Smooth muscle cell (in vitro differentiated cells): ENCODE data around the gene LMO7. TPM values are rescaled to one million over a fixed set of nuclear protein-coding genes. Genes with fewer than 3 reads are reported as not detected.
A peak's percentile ranks its signal among the peaks of the same experiment; 100 is the strongest.
"Not testable (repeated sequence)": the region's sequence is repeated elsewhere in the genome, so short reads cannot be mapped to it uniquely, and the experiment has no call there.

Experiments used
- DNase-seq: peaks from one replicate; lab custom pipeline; 2025; ENCODE audit not compliant: unreplicated experiment; lab: John Stamatoyannopoulos, UW
- H2AFZ ChIP-seq: fragments of 200-600 bp; sonication (generic); 2 replicates; pipeline ENCODE4 v1.6.0; 2016; ENCODE audit warnings: antibody characterized with exemption, low read depth, mild to moderate bottlenecking
- H3F3A ChIP-seq: fragments of 200-600 bp; sonication (generic); 2 replicates; pipeline ENCODE4 v1.6.0; 2017; ENCODE audit warnings: antibody characterized with exemption, low read depth
- H3K27ac ChIP-seq: fragments of 200-600 bp; sonication (generic); 2 replicates; pipeline ENCODE4 v1.5.1; 2016; ENCODE audit warnings: low read depth, mild to moderate bottlenecking
- H3K27me3 ChIP-seq: fragments of 200-600 bp; sonication (generic); 2 replicates; pipeline ENCODE4 v1.6.1; 2016; ENCODE audit warnings: low read depth, mild to moderate bottlenecking
- H3K36me3 ChIP-seq: fragments of 200-600 bp; sonication (generic); 2 replicates; pipeline ENCODE4 v1.5.1; 2016; ENCODE audit warnings: low read depth
- H3K4me1 ChIP-seq: fragments of 200-600 bp; sonication (generic); 2 replicates; pipeline ENCODE4 v1.5.1; 2016; ENCODE audit warnings: low read depth
- H3K4me2 ChIP-seq: fragments of 200-600 bp; sonication (generic); 2 replicates; pipeline ENCODE4 v1.6.0; 2016; ENCODE audit warnings: mild to moderate bottlenecking
- H3K4me3 ChIP-seq: fragments of 200-600 bp; sonication (generic); 2 replicates; pipeline ENCODE4 v1.5.1; 2016; ENCODE audit warnings: mild to moderate bottlenecking
- H3K79me2 ChIP-seq: fragments of 200-600 bp; sonication (generic); 2 replicates; pipeline ENCODE4 v1.6.0; 2016; ENCODE audit warnings: low read depth, mild to moderate bottlenecking
- H3K9ac ChIP-seq: fragments of 200-600 bp; sonication (generic); 2 replicates; pipeline ENCODE4 v1.6.0; 2016; ENCODE audit warnings: low read depth
- H3K9me3 ChIP-seq: fragments of 200-600 bp; sonication (generic); replicated peaks from 2 replicates; pipeline ENCODE4 v1.5.1; 2016; ENCODE audit warnings: low read depth
- H4K20me1 ChIP-seq: fragments of 200-600 bp; sonication (generic); 2 replicates; pipeline ENCODE4 v1.6.0; 2016; ENCODE audit warnings: low read depth
- CTCF ChIP-seq: fragments of 200-600 bp; sonication (generic); IDR thresholded peaks from 2 replicates; pipeline ENCODE4 v1.5.1; 2017; ENCODE audit warnings: borderline replicate concordance, mild to moderate bottlenecking, antibody characterized with exemption; ENCODE audit not compliant: insufficient read depth, poor library complexity, severe bottlenecking
- WGBS: methylation state at CpG from one replicate; pipeline ENCODE4 v1.1.7; 2016; ENCODE audit warnings: low lambda C conversion rate; 5-methylcytosine and 5-hydroxymethylcytosine counted together
- polyA plus RNA-seq: library from polyadenylated mRNA; unstranded; fragments of >200 nt; fragmentation: Nextera tagmentation; extraction: Ambion mirVana; gene quantifications from 2 replicates; pipeline ENCODE4 v1.2.1, GENCODE V29; 2016
- total RNA-seq: library from RNA; depleted of rRNA; stranded (reverse); fragments of >200 nt; gene quantifications from 2 replicates; pipeline ENCODE4 v1.2.3, GENCODE V29; 2014

The LMO7 gene
- total and polyA plus RNA-seq, 2 experiments from 2014 or later = 157 to 213 TPM

GRCh38 chr13:75771818-75772217 lies 135.7 kb downstream of the LMO7 start:
- Histone ChIP-seq H2AFZ (no peak overlapping the region), H3K79me2 (peaks cover 74% of the 10 kb centered on the region), H3K27ac (peak overlapping the region; percentile 83), H3K4me1 (peaks cover 24% of the 10 kb centered on the region), H3K27me3 (no peaks in the 10 kb centered on the region), H3K4me3 (no peak overlapping the region), H3K36me3 (no peaks in the 10 kb centered on the region), H3K9ac (peak overlapping the region; percentile 58), H3F3A (peaks cover 15% of the 10 kb centered on the region), H3K9me3 (no peaks in the 10 kb centered on the region), H4K20me1 (peaks cover 88% of the 10 kb centered on the region), H3K4me2 (peak overlapping the region; percentile 67)
- no peak for TF ChIP-seq CTCF
- DNase-seq = no peak

- Histone ChIP-seq H3K9ac (no peak overlapping the region), H3K79me2 (peaks cover 60% of the 10 kb centered on the region), H2AFZ (no peak overlapping the region), H4K20me1 (peaks cover 75% of the 10 kb centered on the region), H3F3A (peaks cover 11% of the 10 kb centered on the region), H3K4me3 (no peak overlapping the region), H3K27ac (peak overlapping the region; percentile 16), H3K9me3 (no peaks in the 10 kb centered on the region), H3K36me3 (no peaks in the 10 kb centered on the region), H3K4me2 (no peak overlapping the region), H3K27me3 (no peaks in the 10 kb centered on the region), H3K4me1 (peaks cover 24% of the 10 kb centered on the region)
- TF ChIP-seq CTCF = no peak
- DNase-seq = no peak
- WGBS = 71% methylated on average over 1 of the region's 1 CpG
Observed at GRCh38 chr13:75774176-75774575, 138.0 kb downstream of the LMO7 start.

- no peak for TF ChIP-seq CTCF
- H3K27ac ChIP-seq = no peak overlapping the region
- peaks cover 10% of the 10 kb centered on the region for H3K4me1 ChIP-seq
- H3K4me2 ChIP-seq = no peak overlapping the region
- peaks cover 7% of the 10 kb centered on the region for H3K36me3 ChIP-seq
- no peak overlapping the region for H2AFZ ChIP-seq
- no peak for DNase-seq
- WGBS = 90% methylated on average over 3 of the region's 3 CpGs
- H3K9me3 ChIP-seq = no peaks in the 10 kb centered on the region
- no peak overlapping the region for H3K4me3 ChIP-seq
- H3K79me2 ChIP-seq = peaks cover 61% of the 10 kb centered on the region
- no peak overlapping the region for H3K9ac ChIP-seq
- peaks cover 62% of the 10 kb centered on the region for H4K20me1 ChIP-seq
- no peaks in the 10 kb centered on the region for H3F3A ChIP-seq
- no peaks in the 10 kb centered on the region for H3K27me3 ChIP-seq
Observed at GRCh38 chr13:75776550-75776949, 140.4 kb downstream of the LMO7 start.

GRCh38 chr13:75779393-75779792 lies 143.3 kb downstream of the LMO7 start:
- Histone ChIP-seq H3K4me3 (no peak overlapping the region), H3K79me2 (peaks cover 63% of the 10 kb centered on the region), H3K27me3 (no peaks in the 10 kb centered on the region), H4K20me1 (peaks cover 63% of the 10 kb centered on the region), H3K4me1 (no peaks in the 10 kb centered on the region), H3K4me2 (no peak overlapping the region), H3F3A (no peaks in the 10 kb centered on the region), H3K27ac (no peak overlapping the region), H3K36me3 (peaks cover 17% of the 10 kb centered on the region), H3K9ac (no peak overlapping the region), H2AFZ (no peak overlapping the region), H3K9me3 (peaks cover 4% of the 10 kb centered on the region)
- TF ChIP-seq CTCF = no peak
- WGBS = 96% methylated on average over 3 of the region's 3 CpGs
- no peak for DNase-seq

- Histone ChIP-seq H3K36me3 (peaks cover 17% of the 10 kb centered on the region), H4K20me1 (peaks cover 58% of the 10 kb centered on the region), H3K79me2 (peaks cover 63% of the 10 kb centered on the region)
- H3K27ac ChIP-seq, DNase-seq, H2AFZ ChIP-seq, H3K4me3 ChIP-seq, H3K4me1 ChIP-seq, H3K27me3 ChIP-seq, H3K4me2 ChIP-seq, H3K9ac ChIP-seq, H3F3A ChIP-seq, H3K9me3 ChIP-seq: not testable (repeated sequence)
- 87% methylated on average over 5 of the region's 5 CpGs for WGBS
Observed at GRCh38 chr13:75780103-75780502, 144.0 kb downstream of the LMO7 start.
